ENCODE measurements around the gene OXSR1.

DNA sequence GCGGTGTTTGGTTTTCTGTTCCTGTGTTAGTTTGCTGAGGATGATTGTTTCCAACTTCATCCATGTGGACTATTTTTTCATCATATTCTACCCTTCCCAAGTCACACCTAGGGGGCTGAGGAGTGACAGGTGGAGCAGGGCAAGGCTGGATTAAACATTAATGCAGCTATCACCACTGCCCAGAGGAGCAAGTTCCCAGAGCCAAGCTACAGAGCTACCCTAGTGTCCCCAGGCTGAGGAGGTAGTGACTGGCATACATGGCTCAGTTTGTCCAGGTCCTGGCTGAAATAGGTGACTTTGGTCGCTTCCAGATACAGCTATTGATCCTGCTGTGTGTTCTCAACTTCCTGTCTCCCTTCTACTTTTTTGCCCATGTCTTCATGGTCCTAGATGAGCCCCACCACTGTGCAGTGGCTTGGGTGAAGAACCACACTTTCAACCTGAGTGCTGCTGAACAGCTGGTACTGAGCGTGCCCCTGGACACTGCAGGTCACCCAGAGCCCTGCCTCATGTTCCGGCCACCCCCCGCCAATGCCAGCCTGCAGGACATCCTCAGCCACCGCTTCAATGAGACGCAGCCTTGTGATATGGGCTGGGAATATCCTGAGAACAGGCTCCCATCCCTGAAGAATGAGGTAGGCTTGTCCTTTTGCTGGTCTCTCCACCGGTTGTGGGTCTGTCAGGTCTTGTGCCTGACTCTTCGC lies 100.4 kb downstream of the OXSR1 start, which contains the start of gene SLC22A13:
- TF ChIP-seq GATA3 (IDR thresholded peaks at IDR 0.05; ENCODE audit: low read depth, low read length), result no peak
- no peak for TF ChIP-seq GATA2 (IDR thresholded peaks at IDR 0.05; ENCODE audit: low read depth, low read length)
